Measurements from ENCODE around the gene UCK1. TPM values are rescaled to one million over a fixed set of nuclear protein-coding genes. Genes with fewer than 3 reads are reported as not detected.

The UCK1 gene
- total RNA-seq, 1 donor from 2014 or later = 18.4 TPM

GRCh38 chr9:131496844-131497405 lies 34.1 kb downstream of the UCK1 start:
- DNase-seq (ENCODE audit: low read depth) = no peak

- DNase-seq (ENCODE audit: low read depth) = no peak
Measured at GRCh38 chr9:131495785-131496184, 35.3 kb downstream of the UCK1 start.

- DNase-seq (ENCODE audit: low read depth) = no peak
Measured at GRCh38 chr9:131494296-131494870, 36.7 kb downstream of the UCK1 start.

- DNase-seq (ENCODE audit: low read depth) = no peak
Measured at GRCh38 chr9:131492070-131492469, 39.0 kb downstream of the UCK1 start.

- no peak for DNase-seq (ENCODE audit: low read depth)
Measured at GRCh38 chr9:131491001-131491710, 39.9 kb downstream of the UCK1 start.

GRCh38 chr9:131490514-131490913 lies 40.5 kb downstream of the UCK1 start:
- DNase-seq (ENCODE audit: low read depth) = no peak

- no peak for DNase-seq (ENCODE audit: low read depth)
Measured at GRCh38 chr9:131487621-131488031, 43.4 kb downstream of the UCK1 start.

- no peak for DNase-seq (ENCODE audit: low read depth)
Measured at GRCh38 chr9:131487001-131487400, 44.1 kb downstream of the UCK1 start.

- DNase-seq (ENCODE audit: low read depth) = no peak
Measured at GRCh38 chr9:131485728-131486422, 45.2 kb downstream of the UCK1 start.

GRCh38 chr9:131485206-131485605 lies 45.9 kb downstream of the UCK1 start:
- no peak for DNase-seq (ENCODE audit: low read depth)

- no peak for DNase-seq (ENCODE audit: low read depth)
Measured at GRCh38 chr9:131484560-131485185, 46.4 kb downstream of the UCK1 start.

- DNase-seq (ENCODE audit: low read depth) = no peak
Measured at GRCh38 chr9:131484051-131484445, 47.0 kb downstream of the UCK1 start.

GRCh38 chr9:131483319-131484050 lies 47.6 kb downstream of the UCK1 start:
- no peak for DNase-seq (ENCODE audit: low read depth)

- no peak for DNase-seq (ENCODE audit: low read depth)
Measured at GRCh38 chr9:131482343-131483006, 48.6 kb downstream of the UCK1 start.

- DNase-seq (ENCODE audit: low read depth) = no peak
Measured at GRCh38 chr9:131481441-131482342, 49.4 kb downstream of the UCK1 start.

- DNase-seq (ENCODE audit: low read depth) = no peak
Measured at GRCh38 chr9:131480258-131480657, 50.8 kb downstream of the UCK1 start.

GRCh38 chr9:131478911-131479310 lies 52.2 kb downstream of the UCK1 start:
- DNase-seq (ENCODE audit: low read depth) = no peak

GRCh38 chr9:131478421-131478868 lies 52.6 kb downstream of the UCK1 start:
- no peak for DNase-seq (ENCODE audit: low read depth)

- no peak for DNase-seq (ENCODE audit: low read depth)
Measured at GRCh38 chr9:131477816-131478419, 53.1 kb downstream of the UCK1 start.
